SH-SY5Y (cell line): ENCODE data around the gene HELZ2.

Experiments used
- GATA2 ChIP-seq: IDR thresholded peaks from 2 replicates; pipeline ENCODE4 v1.6.1; 2011; ENCODE audit warnings: mild to moderate bottlenecking, low read depth, low read length
- GATA3 ChIP-seq: IDR thresholded peaks from 2 replicates; pipeline ENCODE4 v1.6.1; 2011; ENCODE audit warnings: low read depth, mild to moderate bottlenecking, low read length, moderate library complexity

DNA sequence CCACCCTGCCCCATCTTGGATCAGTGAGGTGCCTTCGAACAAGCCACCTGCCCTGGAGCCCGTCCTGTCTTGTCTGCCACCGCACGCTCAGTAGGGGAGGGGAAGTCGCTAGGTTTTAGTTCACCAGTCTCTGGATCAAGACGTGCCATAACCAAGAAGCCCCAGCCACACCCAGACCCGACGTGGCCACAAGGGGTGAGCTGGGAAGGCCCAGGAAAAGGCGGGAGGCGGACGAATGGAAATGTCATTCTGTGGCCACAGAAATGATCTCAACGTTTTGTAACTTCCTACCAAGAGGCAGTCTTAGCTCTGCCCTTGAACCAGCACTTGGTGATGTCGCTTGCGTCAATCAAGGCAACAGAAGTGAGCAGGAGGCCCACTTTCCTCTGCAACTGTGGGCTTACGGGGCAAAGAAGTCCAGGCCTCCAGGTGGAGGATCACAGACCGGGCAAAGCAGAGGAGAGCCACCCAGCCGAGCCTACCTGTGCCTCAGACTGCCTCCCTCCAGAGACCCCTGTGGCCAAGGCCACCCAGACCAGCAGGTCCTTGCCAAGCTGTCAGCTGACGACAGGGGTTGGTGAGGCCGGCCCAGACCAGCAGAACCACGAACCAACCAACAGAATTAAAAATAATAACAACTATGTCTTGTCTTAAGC lies 38.4 kb upstream of the HELZ2 start:
- TF ChIP-seq GATA2 (no peak), GATA3 (no peak)
